ENCODE results near the gene HDHD3.
A peak's percentile ranks its signal among the peaks of the same experiment; 100 is the strongest.

The HDHD3 gene

GRCh38 chr9:113360242-113360842, 16.4 kb downstream of the HDHD3 start:
- DNase-seq (ENCODE audit: low read depth): no peak
- TF ChIP-seq CTCF (conservative IDR thresholded peaks at IDR 0.05; ENCODE audit: low read length): no peak
- H3K4me3 ChIP-seq (ENCODE audit: low read length): no peak overlapping the region

- TF ChIP-seq CTCF (conservative IDR thresholded peaks at IDR 0.05; ENCODE audit: low read length): no peak
- H3K4me3 ChIP-seq (ENCODE audit: low read length): no peak overlapping the region
- no peak for DNase-seq (ENCODE audit: low read depth)
These were observed 17.4 kb downstream of the HDHD3 start for GRCh38 chr9:113359385-113359784.

GRCh38 chr9:113356686-113357292, 20.0 kb downstream of the HDHD3 start:
- H3K4me3 ChIP-seq (ENCODE audit: low read length): no peak overlapping the region
- no peak for TF ChIP-seq CTCF (conservative IDR thresholded peaks at IDR 0.05; ENCODE audit: low read length)
- no peak for DNase-seq (ENCODE audit: low read depth)

- DNase-seq (ENCODE audit: low read depth): no peak
- H3K4me3 ChIP-seq (ENCODE audit: low read length): no peak overlapping the region
- peak; percentile 32 for TF ChIP-seq CTCF (conservative IDR thresholded peaks at IDR 0.05; ENCODE audit: low read length)
These were observed 21.7 kb downstream of the HDHD3 start for GRCh38 chr9:113355040-113355596.

GRCh38 chr9:113352411-113352810, 24.4 kb downstream of the HDHD3 start:
- no peak overlapping the region for H3K4me3 ChIP-seq (ENCODE audit: low read length)
- DNase-seq (ENCODE audit: low read depth): no peak
- TF ChIP-seq CTCF (conservative IDR thresholded peaks at IDR 0.05; ENCODE audit: low read length): no peak

GRCh38 chr9:113352006-113352405, 24.8 kb downstream of the HDHD3 start:
- no peak overlapping the region for H3K4me3 ChIP-seq (ENCODE audit: low read length)
- DNase-seq (ENCODE audit: low read depth): no peak
- TF ChIP-seq CTCF (conservative IDR thresholded peaks at IDR 0.05; ENCODE audit: low read length): no peak

- no peak for DNase-seq (ENCODE audit: low read depth)
These were observed 25.8 kb downstream of the HDHD3 start for GRCh38 chr9:113350937-113351336.

More at GRCh38 chr9:113350937-113351336, 25.8 kb downstream of the HDHD3 start:
- TF ChIP-seq CTCF (conservative IDR thresholded peaks at IDR 0.05; ENCODE audit: low read length): no peak
- no peak overlapping the region for H3K4me3 ChIP-seq (ENCODE audit: low read length)

All from AG10803 (cell line).